Left ventricle myocardium inferior (tissue), 1 donor: ENCODE measurements around the gene OR6S1. TPM values are rescaled to one million over a fixed set of nuclear protein-coding genes. Genes with fewer than 3 reads are reported as not detected.
A peak's percentile ranks its signal among the peaks of the same experiment; 100 is the strongest.

Experiments
- DNase-seq: peaks from one replicate; pipeline ENCODE4 v3.0.0-alpha.2; 2020
- H3K27ac ChIP-seq: fragments of 200-600 bp; replicated peaks from 2 replicates; pipeline ENCODE4 v1.8.0; 2021
- H3K27me3 ChIP-seq: fragments of 200-600 bp; 2 replicates; pipeline ENCODE4 v1.8.0; 2021; ENCODE audit warnings: low read depth
- H3K36me3 ChIP-seq: fragments of 200-600 bp; 2 replicates; pipeline ENCODE4 v1.8.0; 2021
- H3K4me1 ChIP-seq: fragments of 200-600 bp; 2 replicates; pipeline ENCODE4 v1.8.0; 2021
- H3K4me3 ChIP-seq: fragments of 200-600 bp; 2 replicates; pipeline ENCODE4 v1.8.0; 2021; ENCODE audit warnings: mild to moderate bottlenecking, moderate library complexity
- H3K9me3 ChIP-seq: fragments of 200-600 bp; replicated peaks from 2 replicates; pipeline ENCODE4 v1.8.0; 2021
- intact Hi-C: fragments of 100-400 bp; cut with micrococcal nuclease; formaldehyde crosslinking; loops from one replicate; pipeline ENCODE4 v1.11.0; 2022
- total RNA-seq: library from RNA; stranded (reverse); fragmentation: NEBNext Ultra II Directional; extraction: Animal tissue kit (Norgen Biotek cat#: 25700); gene quantifications from one replicate; pipeline ENCODE4 v1.2.1, GENCODE V29; 2021
- TF ChIP-seq, protein P1 (sequence below): fragments of 200-600 bp; IDR thresholded peaks from 2 replicates; pipeline ENCODE4 v1.8.0; 2021; ENCODE audit warnings: antibody characterized with exemption, mild to moderate bottlenecking, borderline replicate concordance
- donor health status: DM: no; HTN: yes; CAD: no; lungs with severe emphysema.

Gene OR6S1
- total RNA-seq, 1 donor from 2014 or later: not detected

DNA sequence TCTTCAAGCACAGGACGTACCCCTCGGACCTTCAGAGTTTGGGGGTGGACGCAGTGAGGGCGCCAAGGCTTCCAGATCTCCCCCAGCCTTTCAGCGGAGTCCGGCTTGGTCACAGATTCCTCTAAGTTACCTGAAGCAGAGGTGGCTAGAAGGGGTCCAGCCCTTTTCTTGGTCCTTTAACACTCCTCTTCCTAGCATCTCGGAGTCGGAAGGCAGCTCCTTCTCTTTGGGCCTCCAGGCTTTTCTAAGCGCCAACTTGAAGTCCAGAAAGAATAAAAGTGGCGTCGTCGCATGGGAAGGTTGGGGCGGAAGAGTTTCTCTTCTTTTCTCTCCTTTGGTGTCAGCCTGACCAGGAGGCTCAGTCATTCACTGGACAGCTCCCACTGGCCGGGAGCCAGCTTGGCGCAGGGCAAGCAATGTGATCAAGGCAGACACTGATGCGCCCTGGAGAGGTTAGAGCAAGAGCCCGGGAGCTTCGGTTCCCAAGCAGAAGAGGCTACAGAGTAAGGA lies 9.6 kb downstream of the OR6S1 start:
- peak; percentile 71 for DNase-seq
- Histone ChIP-seq H3K4me1 (peaks cover 31% of the 10 kb centered on the region), H3K27me3 (peaks cover 54% of the 10 kb centered on the region), H3K4me3 (peak overlapping the region; percentile 54), H3K9me3 (no peaks in the 10 kb centered on the region), H3K36me3 (no peaks in the 10 kb centered on the region), H3K27ac (no peak overlapping the region)
- intact Hi-C loops: no loop called here
- TF ChIP-seq, protein P1, sequence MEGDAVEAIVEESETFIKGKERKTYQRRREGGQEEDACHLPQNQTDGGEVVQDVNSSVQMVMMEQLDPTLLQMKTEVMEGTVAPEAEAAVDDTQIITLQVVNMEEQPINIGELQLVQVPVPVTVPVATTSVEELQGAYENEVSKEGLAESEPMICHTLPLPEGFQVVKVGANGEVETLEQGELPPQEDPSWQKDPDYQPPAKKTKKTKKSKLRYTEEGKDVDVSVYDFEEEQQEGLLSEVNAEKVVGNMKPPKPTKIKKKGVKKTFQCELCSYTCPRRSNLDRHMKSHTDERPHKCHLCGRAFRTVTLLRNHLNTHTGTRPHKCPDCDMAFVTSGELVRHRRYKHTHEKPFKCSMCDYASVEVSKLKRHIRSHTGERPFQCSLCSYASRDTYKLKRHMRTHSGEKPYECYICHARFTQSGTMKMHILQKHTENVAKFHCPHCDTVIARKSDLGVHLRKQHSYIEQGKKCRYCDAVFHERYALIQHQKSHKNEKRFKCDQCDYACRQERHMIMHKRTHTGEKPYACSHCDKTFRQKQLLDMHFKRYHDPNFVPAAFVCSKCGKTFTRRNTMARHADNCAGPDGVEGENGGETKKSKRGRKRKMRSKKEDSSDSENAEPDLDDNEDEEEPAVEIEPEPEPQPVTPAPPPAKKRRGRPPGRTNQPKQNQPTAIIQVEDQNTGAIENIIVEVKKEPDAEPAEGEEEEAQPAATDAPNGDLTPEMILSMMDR: no peak

DNA sequence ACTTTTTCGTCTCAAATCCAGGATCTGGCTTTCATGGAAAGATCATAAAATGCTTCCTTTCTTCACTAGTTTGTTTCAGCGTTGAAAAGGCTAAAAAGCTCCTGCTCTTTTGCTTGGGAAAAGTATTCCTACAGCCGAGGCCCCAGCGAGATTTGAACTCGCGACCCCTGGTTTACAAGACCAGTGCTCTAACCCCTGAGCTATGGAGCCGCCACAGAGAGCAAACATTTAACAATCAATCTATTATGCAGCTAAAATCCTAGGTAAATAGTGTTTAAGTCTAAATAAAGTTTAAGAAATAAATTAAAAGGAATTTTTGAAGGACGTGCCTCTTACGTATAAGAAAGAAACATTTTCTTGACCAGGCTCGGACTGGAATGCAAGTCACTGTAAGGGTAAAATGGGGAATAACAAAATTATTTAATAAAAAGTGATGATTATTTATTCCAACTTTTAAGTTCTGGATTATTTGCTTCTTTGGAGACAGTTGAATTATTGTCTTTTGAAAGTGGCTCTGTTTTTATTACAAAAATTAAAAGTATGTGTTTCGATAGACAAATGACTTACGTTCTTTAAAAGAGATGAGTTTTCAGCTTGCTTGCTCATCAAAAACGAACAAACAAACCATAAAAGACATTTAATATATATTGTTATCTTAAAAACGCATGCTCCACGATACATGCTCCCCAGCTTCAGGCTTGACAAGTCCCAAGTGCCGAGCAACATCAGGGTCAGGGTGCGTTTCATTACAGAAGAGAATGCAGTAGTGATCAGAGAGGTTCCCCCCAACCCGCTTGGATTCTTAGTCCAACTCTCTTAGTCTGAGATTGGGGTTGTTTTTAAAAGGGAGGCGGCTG lies 10.2 kb downstream of the OR6S1 start:
- H3K9me3 ChIP-seq: no peaks in the 10 kb centered on the region
- TF ChIP-seq, protein P1: no peak
- peaks cover 47% of the 10 kb centered on the region for H3K27me3 ChIP-seq
- peaks cover 37% of the 10 kb centered on the region for H3K4me1 ChIP-seq
- intact Hi-C loops: no loop called here
- H3K4me3 ChIP-seq: peak overlapping the region; percentile 54
- no peak overlapping the region for H3K27ac ChIP-seq
- no peaks in the 10 kb centered on the region for H3K36me3 ChIP-seq
- DNase-seq: no peak

DNA sequence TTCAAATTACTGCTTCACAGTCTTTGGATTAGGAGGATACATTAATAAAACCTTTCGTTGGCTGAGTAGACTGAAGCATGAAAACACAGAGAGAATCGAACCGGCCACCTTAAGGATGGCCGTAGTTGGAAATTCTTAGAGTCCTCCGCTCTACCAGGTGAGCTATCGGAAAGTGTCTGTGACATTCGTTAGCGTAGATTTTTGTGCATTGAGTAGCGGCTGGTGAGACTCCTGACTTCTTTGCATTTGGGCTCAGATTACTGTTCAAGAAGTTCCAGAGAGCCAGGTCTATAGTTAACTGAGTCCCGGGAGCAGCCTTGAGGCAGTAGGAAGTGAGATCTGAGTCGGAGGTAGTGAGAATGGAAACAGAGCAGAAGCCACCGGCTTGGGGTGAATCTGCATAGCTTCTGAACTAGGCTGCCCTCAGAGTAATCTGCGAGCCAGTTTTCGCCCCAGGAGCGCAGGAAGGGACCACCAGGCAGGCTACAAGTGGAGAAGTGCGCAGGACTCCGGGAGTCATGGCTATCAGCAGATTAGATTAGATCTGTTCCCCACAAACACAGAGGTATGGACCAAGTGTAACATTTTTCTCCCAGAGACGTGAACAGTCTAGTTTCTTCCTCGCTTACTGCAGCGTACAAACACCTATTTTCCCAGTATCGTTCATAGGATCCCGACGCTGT lies 11.0 kb downstream of the OR6S1 start:
- Histone ChIP-seq H3K36me3 (no peaks in the 10 kb centered on the region), H3K27me3 (peaks cover 39% of the 10 kb centered on the region)

DNA sequence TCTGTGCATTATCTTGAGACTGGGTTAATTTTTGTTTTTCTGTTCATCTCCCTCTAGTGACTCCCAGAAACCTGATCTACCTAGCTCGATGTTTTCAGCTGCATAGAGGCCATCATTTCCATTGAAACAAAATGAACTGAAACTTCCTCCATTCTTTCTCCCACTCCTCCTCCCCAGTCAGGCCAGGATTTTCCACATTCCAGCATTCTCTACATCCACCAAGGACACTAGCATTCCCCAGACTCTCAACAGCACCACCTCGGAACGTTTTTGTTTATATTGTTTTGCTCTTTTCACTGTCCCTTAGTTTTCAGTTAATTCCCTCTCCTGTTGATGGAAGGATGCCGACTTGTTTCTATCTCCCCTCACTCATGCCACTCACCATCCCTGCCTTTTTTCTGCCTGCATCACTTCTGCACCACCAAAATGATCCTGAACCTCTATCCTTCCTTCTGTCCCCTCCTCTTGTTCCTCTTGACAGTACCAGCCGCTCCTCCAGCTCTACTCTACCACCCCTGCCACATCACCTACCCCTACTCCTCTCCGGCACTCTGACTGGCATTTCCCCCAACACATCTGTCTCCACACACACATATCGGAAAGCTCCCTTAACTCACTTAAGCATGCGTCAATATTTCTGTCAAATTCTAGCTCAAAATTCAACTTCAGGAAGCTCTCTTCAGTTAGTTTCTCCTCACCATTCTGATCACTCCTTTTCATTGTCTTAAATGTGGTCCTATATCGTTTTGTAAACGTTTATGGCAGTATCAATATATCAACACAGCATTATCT lies 13.2 kb downstream of the OR6S1 start:
- Histone ChIP-seq H3K9me3 (peaks cover 6% of the 10 kb centered on the region), H3K36me3 (no peaks in the 10 kb centered on the region), H3K4me1 (peaks cover 49% of the 10 kb centered on the region), H3K27me3 (peaks cover 17% of the 10 kb centered on the region), H3K27ac (no peak overlapping the region), H3K4me3 (no peak overlapping the region)
- no peak for DNase-seq
- intact Hi-C loops: no loop called here
- TF ChIP-seq, protein P1: no peak

More for the DNA sequence above, 11.0 kb downstream of the OR6S1 start:
- DNase-seq: no peak
- peaks cover 45% of the 10 kb centered on the region for H3K4me1 ChIP-seq
- intact Hi-C loops: no loop called here
- no peaks in the 10 kb centered on the region for H3K9me3 ChIP-seq
- TF ChIP-seq, protein P1: no peak
- H3K27ac ChIP-seq: no peak overlapping the region
- peak overlapping the region; percentile 54 for H3K4me3 ChIP-seq
